Naive thymus-derived CD4-positive, alpha-beta T cell (primary cell): ENCODE measurements around the gene ELN. TPM values are rescaled to one million over a fixed set of nuclear protein-coding genes. Genes with fewer than 3 reads are reported as not detected.
A peak's percentile ranks its signal among the peaks of the same experiment; 100 is the strongest.

Experiments
- ATAC-seq: fragments of 150-1000 bp; cut with Tn5 transposase; 2 replicates; pipeline ENCODE4 v1.10.0; 2021; ENCODE audit warnings: mild to moderate bottlenecking, moderate library complexity
- CTCF ChIA-PET: fragments of 350-600 bp; sonication (Branson Sonifier 250); formaldehyde crosslinking; loops from one replicate; lab custom pipeline; 2021; ENCODE audit warnings: antibody characterized with exemption; lab: Charles Lee
- POLR2A ChIA-PET: fragments of 350-600 bp; sonication (Branson Sonifier 250); formaldehyde crosslinking; loops from one replicate; lab custom pipeline; 2021; ENCODE audit warnings: antibody characterized with exemption, inconsistent platforms; lab: Charles Lee
- DNase-seq, 9 donors: peaks; one replicate each; pipeline versions ENCODE4 v3.0.0 to v3.0.0-alpha.2; 2020 to 2022; ENCODE audit warnings: mixed read lengths in 1 of 9
- H3K27ac ChIP-seq: one replicate; pipeline ENCODE4 v1.7.0; 2013; ENCODE audit warnings: mild to moderate bottlenecking, low read depth, low read length, moderate library complexity
- H3K27me3 ChIP-seq, 2 donors: one replicate each; pipeline ENCODE4 v1.7.0; 2013; ENCODE audit warnings: low read length in 2 of 2, mild to moderate bottlenecking in 2 of 2, moderate library complexity in 2 of 2; ENCODE audit not compliant: control insufficient read depth in 2 of 2, insufficient read depth in 2 of 2
- H3K36me3 ChIP-seq, 3 experiments: 1 replicate in 2 of 3; 2 replicates in 1 of 3; pipeline ENCODE4 v1.7.0; 2013; ENCODE audit warnings: low read length in 3 of 3, mild to moderate bottlenecking in 3 of 3, moderate library complexity in 1 of 3; ENCODE audit not compliant: insufficient read depth in 3 of 3, control insufficient read depth in 2 of 3
- H3K4me1 ChIP-seq, 2 donors: one replicate each; pipeline ENCODE4 v1.7.0; 2013; ENCODE audit warnings: low read length in 2 of 2, mild to moderate bottlenecking in 2 of 2, moderate library complexity in 1 of 2; ENCODE audit not compliant: control insufficient read depth in 2 of 2, insufficient read depth in 2 of 2
- H3K4me3 ChIP-seq: 2 replicates; pipeline ENCODE4 v1.7.0; 2013; ENCODE audit warnings: mild to moderate bottlenecking, low read length
- H3K9me3 ChIP-seq, 3 experiments: 1 replicate in 2 of 3; 2 replicates in 1 of 3; pipeline ENCODE4 v1.7.0; 2013; ENCODE audit warnings: low read length in 3 of 3; ENCODE audit not compliant: control insufficient read depth in 2 of 3
- H3K27ac Mint-ChIP-seq, 9 donors: one replicate each; pipeline ENCODE4 v1.8.0; 2020 to 2022; ENCODE audit warnings: mixed read lengths in 9 of 9, mild to moderate bottlenecking in 8 of 9, moderate library complexity in 5 of 9, inconsistent platforms in 2 of 9
- H3K27me3 Mint-ChIP-seq, 5 donors: one replicate each; pipeline ENCODE4 v1.8.0; 2021 to 2022; ENCODE audit warnings: mixed read lengths in 5 of 5, mild to moderate bottlenecking in 1 of 5
- H3K36me3 Mint-ChIP-seq, 5 donors: one replicate each; pipeline ENCODE4 v1.8.0; 2020 to 2022; ENCODE audit warnings: mixed read lengths in 5 of 5, mild to moderate bottlenecking in 3 of 5, inconsistent platforms in 1 of 5
- H3K4me1 Mint-ChIP-seq, 7 donors: one replicate each; pipeline ENCODE4 v1.8.0; 2020 to 2022; ENCODE audit warnings: mixed read lengths in 7 of 7, mild to moderate bottlenecking in 3 of 7, inconsistent platforms in 1 of 7
- H3K4me3 Mint-ChIP-seq, 10 donors: one replicate each; pipeline ENCODE4 v1.8.0; 2020 to 2022; ENCODE audit warnings: mild to moderate bottlenecking in 10 of 10, mixed read lengths in 10 of 10, moderate library complexity in 6 of 10, inconsistent platforms in 2 of 10
- H3K9me3 Mint-ChIP-seq, 11 donors: one replicate each; pipeline ENCODE4 v1.8.0; 2020 to 2022; ENCODE audit warnings: mixed read lengths in 11 of 11, mild to moderate bottlenecking in 4 of 11, inconsistent platforms in 1 of 11, moderate library complexity in 1 of 11
- intact Hi-C, 2 donors: fragments of 100-400 bp; cut with micrococcal nuclease; formaldehyde crosslinking; loops; one replicate each; pipeline ENCODE4 v1.15.1; 2023
- polyA plus RNA-seq, 2 donors: library from polyadenylated mRNA; unstranded; fragments of 300-500 nt; fragmentation: Illumina TruSeq; gene quantifications; one replicate each; pipeline ENCODE4 v1.2.3, GENCODE V29; 2021
- total RNA-seq, 6 experiments: library from RNA in 5 of 6; stranded (reverse) in 5 of 6; gene quantifications; 1 replicate in 5 of 6; 2 replicates in 1 of 6; pipeline ENCODE4 v1.2.3 and lab custom pipeline; 2021 to 2026

Gene ELN
- total and polyA plus RNA-seq, 7 experiments from 2014 or later, result 0.11 to 0.67 (median 0.66) TPM; not detected in 4

- H3K9me3 Mint-ChIP-seq, result no peaks in the 10 kb centered on the region
- Histone ChIP-seq H3K4me3 (no peak overlapping the region), H3K27ac (no peak overlapping the region), H3K36me3 (no peaks in the 10 kb centered on the region), H3K27me3 (no peaks in the 10 kb centered on the region), H3K4me1 (no peaks in the 10 kb centered on the region), H3K9me3 (no peaks in the 10 kb centered on the region)
- no peaks in the 10 kb centered on the region for H3K4me1 Mint-ChIP-seq
- ATAC-seq (no peak), DNase-seq (no peak)
- H3K36me3 Mint-ChIP-seq, result no peaks in the 10 kb centered on the region
- POLR2A ChIA-PET, result no interaction called here
- no peaks in the 10 kb centered on the region for H3K27me3 Mint-ChIP-seq
- no peak overlapping the region for H3K27ac Mint-ChIP-seq
- intact Hi-C loops, result no loop called here
- H3K4me3 Mint-ChIP-seq, result no peak overlapping the region
- CTCF ChIA-PET, result no interaction called here
These were observed 46.8 kb downstream of the ELN start for GRCh38 chr7:74074770-74075169.

GRCh38 chr7:74078461-74078860 is 50.5 kb downstream of the ELN start:
- Histone ChIP-seq H3K9me3 (no peaks in the 10 kb centered on the region), H3K27ac (no peak overlapping the region), H3K4me3 (no peak overlapping the region), H3K4me1 (peaks cover 0 to 3% of the 10 kb centered on the region in 2 donors), H3K36me3 (no peaks in the 10 kb centered on the region), H3K27me3 (no peaks in the 10 kb centered on the region)
- ChIA-PET POLR2A (no interaction called here), CTCF (no interaction called here)
- ATAC-seq, result no peak
- H3K9me3 Mint-ChIP-seq, result no peaks in the 10 kb centered on the region
- no peak for DNase-seq
- intact Hi-C loops, result no loop called here
- no peaks in the 10 kb centered on the region for H3K27me3 Mint-ChIP-seq
- no peaks in the 10 kb centered on the region for H3K36me3 Mint-ChIP-seq
- no peak overlapping the region for H3K4me3 Mint-ChIP-seq
- no peak overlapping the region for H3K27ac Mint-ChIP-seq
- H3K4me1 Mint-ChIP-seq, result peaks cover 0 to 4% (median 3%) of the 10 kb centered on the region in 7 donors

GRCh38 chr7:74082770-74083116 is 54.8 kb downstream of the ELN start:
- ATAC-seq (no peak), DNase-seq (no peak)
- Histone ChIP-seq H3K27ac (no peak overlapping the region), H3K27me3 (no peaks in the 10 kb centered on the region), H3K9me3 (no peaks in the 10 kb centered on the region), H3K4me3 (no peak overlapping the region), H3K36me3 (no peaks in the 10 kb centered on the region), H3K4me1 (peaks cover 7 to 11% of the 10 kb centered on the region in 2 donors)
- Mint-ChIP-seq H3K9me3 (no peaks in the 10 kb centered on the region), H3K27ac (peak overlapping the region in 4 of 9 donors; percentile 11 to 81 (median 32)), H3K36me3 (peaks cover 0 to 9% (median 0%) of the 10 kb centered on the region in 5 donors), H3K4me3 (peak overlapping the region; percentile 31 to 86 (median 66)), H3K4me1 (peaks cover 0 to 18% (median 9%) of the 10 kb centered on the region in 7 donors), H3K27me3 (no peaks in the 10 kb centered on the region)
- intact Hi-C loops, result loop anchor here (1.0 to 5.0 kb wide), 10 partner anchors 12 to 1656 kb away; partner anchors contain the start of genes ABHD11 (in 2 of the 2), RFC2 (in 2 of the 2), EIF4H (in 1 of the 2) and HIP1 (in 1 of the 2)
- CTCF ChIA-PET, result interaction anchor here (0.6 to 1.1 kb wide), 2 partner anchors 318 to 628 kb away, joined by 3 read pairs; no protein-coding TSS in a partner anchor
- POLR2A ChIA-PET, result interaction anchor here (1.7 kb wide), 1 partner anchor 92 kb away, joined by 11 read pairs; the partner anchor contains the start of gene EIF4H

DNA sequence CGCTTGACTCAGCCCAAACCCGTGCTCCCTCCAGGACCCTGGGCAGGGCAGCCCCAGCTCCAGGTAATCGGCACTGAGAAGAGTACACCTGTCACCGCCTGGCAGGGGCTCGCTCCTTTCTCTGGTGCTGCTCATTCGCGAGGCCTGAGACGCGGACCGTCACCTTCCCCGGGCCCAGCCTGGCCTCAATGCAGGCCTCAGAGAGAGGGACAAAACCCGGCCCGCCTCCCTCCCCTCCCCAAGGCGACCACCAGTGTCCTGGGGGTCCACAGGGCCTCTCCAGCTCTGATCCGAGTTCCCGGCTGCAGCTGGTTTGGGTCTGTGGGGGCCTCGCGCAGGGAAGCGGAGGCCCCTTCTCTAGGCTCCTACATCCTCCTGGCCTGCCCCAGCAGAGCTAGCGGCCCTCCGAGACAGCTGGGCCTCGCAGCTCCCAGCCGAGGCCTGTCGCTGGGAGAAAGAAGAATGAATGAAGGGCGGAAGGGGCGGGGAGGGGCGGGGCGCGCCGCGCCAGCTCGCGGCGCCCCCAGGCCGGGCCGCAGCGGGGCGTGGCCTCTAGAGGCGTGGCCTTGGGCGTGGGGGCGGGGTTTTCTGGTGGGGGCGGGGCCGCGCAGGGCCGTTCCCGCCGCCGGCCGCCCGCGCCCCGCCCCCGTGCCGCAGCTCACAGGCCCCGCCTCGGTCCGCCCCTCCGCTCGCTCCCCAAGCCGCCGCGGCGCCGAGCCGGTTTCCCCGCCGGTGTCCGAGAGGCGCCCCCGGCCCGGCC is 55.3 kb downstream of the ELN start, which contains the start of gene LIMK1:
LIMK1 (plus strand) TSS at position 688 of the 760 bp plus-strand sequence. CDS start 187 bp downstream, outside the sequence.
- Histone ChIP-seq H3K4me3 (peak within 1 kb of the TSS; percentile 44), H3K27me3 (no peaks in the 10 kb centered on the region), H3K9me3 (no peaks in the 10 kb centered on the region), H3K36me3 (no peaks in the 10 kb centered on the region), H3K4me1 (peaks cover 7 to 11% of the 10 kb centered on the region in 2 donors), H3K27ac (peak within 1 kb of the TSS; percentile 69)
- DNase-seq (peak; percentile 71 to 90 (median 83)), ATAC-seq (peak; percentile 98)
- intact Hi-C loops, result loop anchor here (1.0 to 5.0 kb wide), 10 partner anchors 11 to 1656 kb away; partner anchors contain the start of genes ABHD11 (in 2 of the 2), RFC2 (in 2 of the 2), EIF4H (in 1 of the 2) and HIP1 (in 1 of the 2)
- H3K4me3 Mint-ChIP-seq, result peak within 1 kb of the TSS; percentile 66 to 89 (median 80)
- H3K9me3 Mint-ChIP-seq, result no peaks in the 10 kb centered on the region
- H3K4me1 Mint-ChIP-seq, result peaks cover 0 to 18% (median 9%) of the 10 kb centered on the region in 7 donors
- CTCF ChIA-PET, result interaction anchor here (0.6 to 1.1 kb wide), 3 partner anchors 13 to 627 kb away, joined by 3 read pairs; no protein-coding TSS in a partner anchor
- POLR2A ChIA-PET, result interaction anchor here (0.7 to 1.7 kb wide), 3 partner anchors 11 to 172 kb away, joined by 4 to 11 read pairs (median 5); partner anchors contain the start of gene EIF4H
- H3K27me3 Mint-ChIP-seq, result no peaks in the 10 kb centered on the region
- peak within 1 kb of the TSS in 8 of 9 donors; percentile 18 to 89 (median 76) for H3K27ac Mint-ChIP-seq
- H3K36me3 Mint-ChIP-seq, result peaks cover 0 to 14% (median 3%) of the 10 kb centered on the region in 5 donors

- intact Hi-C loops, result loop anchor here (1.0 to 5.0 kb wide), 10 partner anchors 10 to 1655 kb away; partner anchors contain the start of genes ABHD11 (in 2 of the 2), RFC2 (in 2 of the 2), EIF4H (in 1 of the 2) and HIP1 (in 1 of the 2)
- Histone ChIP-seq H3K36me3 (no peaks in the 10 kb centered on the region), H3K27ac (peak overlapping the region; percentile 69), H3K27me3 (no peaks in the 10 kb centered on the region), H3K9me3 (no peaks in the 10 kb centered on the region), H3K4me3 (peak overlapping the region; percentile 44), H3K4me1 (peaks cover 7 to 11% of the 10 kb centered on the region in 2 donors)
- POLR2A ChIA-PET, result interaction anchor here (0.7 to 1.7 kb wide), 3 partner anchors 10 to 171 kb away, joined by 4 to 11 read pairs (median 5); partner anchors contain the start of gene EIF4H
- CTCF ChIA-PET, result interaction anchor here (0.7 kb wide), 1 partner anchor 14 kb away, joined by 3 read pairs; no protein-coding TSS in a partner anchor
- Mint-ChIP-seq H3K9me3 (no peaks in the 10 kb centered on the region), H3K27ac (peak overlapping the region in 6 of 9 donors; percentile 18 to 80 (median 69)), H3K4me3 (peak overlapping the region; percentile 57 to 89 (median 80)), H3K36me3 (peaks cover 0 to 18% (median 3%) of the 10 kb centered on the region in 5 donors), H3K4me1 (peaks cover 0 to 18% (median 9%) of the 10 kb centered on the region in 7 donors), H3K27me3 (no peaks in the 10 kb centered on the region)
- DNase-seq (peak in 2 of 9 donors; percentile 43 to 71), ATAC-seq (peak; percentile 68)
These were observed 56.2 kb downstream of the ELN start for GRCh38 chr7:74083928-74084721.
